ENCODE measurements around the gene RCHY1.
"Not testable (repeated sequence)": the region's sequence is repeated elsewhere in the genome, so short reads cannot be mapped to it uniquely, and the experiment has no call there.

Gene RCHY1

DNA sequence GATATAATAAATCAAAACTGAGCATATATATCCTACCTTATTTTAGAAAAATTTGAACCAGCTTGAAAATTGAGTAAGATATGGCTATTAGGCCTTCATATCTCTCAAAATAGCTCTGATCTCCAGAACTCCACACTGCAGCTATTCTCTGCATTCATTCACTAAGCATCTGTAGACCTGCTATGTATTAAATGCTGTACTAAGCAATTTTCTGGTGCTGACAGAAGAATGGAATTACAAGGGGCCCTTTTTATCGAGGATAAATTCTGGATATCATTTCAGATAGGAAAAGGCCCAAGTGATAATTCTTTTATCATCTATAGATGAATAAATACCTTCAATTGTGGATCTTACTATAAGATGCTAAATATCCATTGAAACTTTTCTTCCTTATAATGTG is 1.9 kb upstream of the RCHY1 start:
- DNase-seq (ENCODE audit: low read depth in 2 of 2) = no peak

DNA sequence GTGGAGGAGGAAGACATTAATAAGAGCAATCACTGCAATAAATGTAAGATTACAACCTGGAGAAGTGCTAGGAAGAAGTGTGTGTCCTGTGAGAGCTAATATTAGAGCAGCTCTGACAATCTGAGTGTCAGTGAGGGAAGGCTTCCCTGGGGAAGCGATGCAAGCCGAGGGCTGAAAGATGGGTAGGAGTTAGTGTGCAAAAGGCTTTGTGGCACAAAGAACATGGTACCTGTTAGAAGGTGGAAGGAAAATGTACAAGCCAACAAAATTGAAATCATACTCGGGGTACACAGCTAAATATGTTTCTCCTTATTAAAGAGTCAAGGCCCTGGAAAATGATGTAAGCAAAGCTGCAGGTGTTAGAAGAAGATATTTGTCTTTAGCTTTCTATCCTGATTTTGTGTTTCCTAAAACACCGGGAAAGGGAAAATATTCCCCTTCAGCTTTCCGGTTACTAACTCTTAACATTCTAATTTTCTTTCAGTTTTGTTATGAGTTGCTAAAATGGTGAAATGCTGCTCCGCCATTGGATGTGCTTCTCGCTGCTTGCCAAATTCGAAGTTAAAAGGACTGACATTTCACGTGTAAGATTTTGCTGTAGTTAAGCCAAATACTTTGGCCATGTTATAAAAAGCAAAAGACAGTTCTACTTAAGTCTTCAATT is 878 bp upstream of the RCHY1 start:
- no peak for DNase-seq (ENCODE audit: low read depth in 2 of 2)

DNA sequence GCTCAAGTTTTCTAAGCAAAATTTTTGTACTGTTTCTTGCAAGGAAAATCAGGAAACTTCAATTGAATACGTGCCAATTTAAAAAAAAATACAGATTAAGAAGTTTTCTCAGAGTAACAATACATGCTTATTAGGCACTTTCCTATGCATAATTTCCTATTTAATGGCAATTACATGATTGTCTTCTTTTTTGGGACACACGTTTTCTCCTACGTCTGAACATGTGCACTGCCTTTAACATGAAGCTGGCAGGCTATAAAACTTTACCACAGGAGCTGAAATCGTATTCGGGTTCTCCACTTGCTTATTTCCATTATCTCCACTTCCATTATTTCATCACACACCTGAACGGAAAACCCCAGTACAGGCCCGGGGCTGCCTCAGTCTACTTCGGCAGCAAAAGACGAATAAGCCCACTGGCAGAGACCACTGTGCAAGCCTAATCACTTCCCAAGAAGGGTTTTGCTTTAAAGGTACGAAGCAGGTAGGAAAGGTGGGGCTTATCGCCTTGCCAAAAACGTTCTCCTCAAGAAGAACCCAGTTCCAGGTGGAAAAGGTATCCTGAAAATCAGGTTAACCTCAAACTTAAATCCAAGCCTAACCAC is 575 bp downstream of the RCHY1 start:
- DNase-seq (ENCODE audit: low read depth in 2 of 2) = no peak

DNA sequence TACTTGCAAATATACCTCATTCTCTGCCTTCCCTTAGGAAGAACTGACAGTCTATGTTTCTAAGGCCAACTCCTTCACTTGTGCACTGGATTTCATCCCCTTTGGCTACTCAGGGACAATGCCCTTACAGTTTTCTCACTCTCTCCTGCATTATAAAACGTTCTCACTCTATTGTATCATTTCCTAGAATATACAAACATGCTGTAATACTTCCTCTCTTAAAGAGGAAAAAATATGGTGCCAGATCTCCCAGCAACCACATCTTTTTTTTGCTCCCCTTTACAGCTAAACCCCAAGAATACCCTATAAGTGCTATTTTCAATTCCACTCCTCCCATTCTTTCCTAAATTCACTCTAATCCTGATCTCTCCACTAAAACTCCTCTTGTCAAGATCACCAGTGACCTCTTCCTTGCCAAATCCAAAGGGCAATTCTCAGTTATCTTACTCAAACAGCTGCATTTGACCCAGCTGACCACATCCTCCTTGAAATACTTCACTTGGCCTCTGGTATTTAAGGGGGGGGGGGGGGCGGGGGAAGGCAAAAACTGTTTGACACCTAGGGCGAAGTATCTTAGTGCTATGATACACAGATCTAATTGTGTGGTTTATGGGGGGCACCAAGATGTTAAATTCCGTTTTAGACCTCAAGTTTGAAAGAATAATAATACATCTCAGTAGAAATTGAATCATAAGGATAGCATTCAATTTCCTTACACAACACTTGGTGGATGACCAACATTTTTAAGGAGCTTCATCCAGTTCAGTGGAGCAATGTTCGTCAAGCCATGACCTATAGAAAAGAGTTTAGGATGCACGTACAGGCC is 1.6 kb downstream of the RCHY1 start:
- DNase-seq (ENCODE audit: low read depth in 2 of 2) = no peak

DNA sequence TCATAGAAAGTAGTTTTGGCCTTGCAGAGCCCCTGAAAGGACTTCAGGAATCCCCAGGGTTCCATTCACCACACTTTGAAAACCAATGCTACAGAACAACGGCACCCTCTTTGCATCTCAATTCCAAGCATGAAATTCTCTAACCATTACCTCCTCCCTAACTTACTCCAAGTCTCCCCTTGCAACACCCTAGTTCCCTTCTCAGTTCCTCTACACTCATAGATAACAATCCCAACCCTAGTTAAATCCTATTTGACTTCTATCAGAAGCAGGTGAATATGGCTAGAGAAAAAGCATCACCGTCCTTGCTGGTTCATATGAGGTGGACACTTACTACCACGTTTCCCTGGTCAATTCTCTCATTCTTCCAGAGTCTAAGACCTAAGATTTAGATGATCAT is 2.4 kb downstream of the RCHY1 start:
- DNase-seq (ENCODE audit: low read depth in 2 of 2) = no peak

DNA sequence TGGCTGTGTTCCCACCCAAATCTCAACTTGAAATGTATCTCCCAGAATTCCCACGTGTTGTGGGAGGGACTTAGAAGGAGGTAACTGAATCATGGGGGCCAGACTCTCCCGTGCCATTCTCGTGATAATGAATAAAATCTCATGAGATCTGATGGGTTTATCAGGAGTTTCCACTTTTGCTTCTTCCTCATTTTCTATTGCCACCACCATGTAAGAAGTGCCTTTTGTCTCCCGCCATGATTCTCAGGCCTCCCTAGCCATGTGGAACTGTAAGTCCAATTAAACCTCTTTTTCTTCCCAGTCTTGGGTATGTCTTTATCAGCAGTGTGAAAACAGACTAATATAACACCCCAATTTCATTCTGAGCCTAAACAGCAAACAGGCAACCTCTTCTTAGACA is 4.6 kb downstream of the RCHY1 start:
- DNase-seq (ENCODE audit: low read depth in 2 of 2) = not testable (repeated sequence)

DNA sequence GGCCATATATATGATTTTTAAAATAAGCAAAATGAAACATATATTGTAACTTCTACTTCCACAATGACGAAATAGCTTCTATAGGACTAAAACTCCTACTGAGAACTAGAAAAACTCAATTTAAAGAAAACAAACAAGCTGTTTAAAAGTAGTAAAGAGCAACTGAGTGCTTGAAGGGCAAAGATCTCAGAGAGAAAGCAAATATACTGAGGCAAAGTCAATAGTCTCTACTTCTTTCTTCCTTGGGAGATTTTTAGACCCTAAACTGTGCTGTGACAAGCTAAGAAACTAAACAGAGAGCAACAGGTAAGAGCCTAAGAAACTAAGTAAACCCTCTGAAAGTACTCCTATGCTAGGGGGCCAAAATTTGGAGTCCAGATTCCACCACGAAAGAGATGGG is 8.6 kb downstream of the RCHY1 start:
- DNase-seq (ENCODE audit: low read depth in 2 of 2) = no peak

DNA sequence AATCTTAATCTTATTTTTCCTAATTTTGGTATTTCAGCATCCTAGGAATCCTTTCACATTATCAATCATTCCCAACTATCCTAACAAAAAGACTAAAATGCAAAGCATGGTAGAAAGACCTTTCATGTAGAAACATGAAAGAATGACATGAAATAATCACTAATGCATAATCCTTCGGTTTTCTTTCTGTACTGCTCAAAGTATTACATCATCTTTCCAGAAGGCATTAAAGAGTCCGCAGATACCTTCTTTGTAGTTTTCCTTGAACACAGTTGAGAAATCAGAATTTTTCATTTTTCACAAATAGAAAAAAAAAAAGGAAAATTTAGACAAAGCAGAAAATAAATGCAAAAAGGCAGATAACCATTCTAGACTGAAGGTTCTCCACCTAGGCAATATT is 11.5 kb downstream of the RCHY1 start:
- DNase-seq (ENCODE audit: low read depth in 2 of 2) = no peak

DNA sequence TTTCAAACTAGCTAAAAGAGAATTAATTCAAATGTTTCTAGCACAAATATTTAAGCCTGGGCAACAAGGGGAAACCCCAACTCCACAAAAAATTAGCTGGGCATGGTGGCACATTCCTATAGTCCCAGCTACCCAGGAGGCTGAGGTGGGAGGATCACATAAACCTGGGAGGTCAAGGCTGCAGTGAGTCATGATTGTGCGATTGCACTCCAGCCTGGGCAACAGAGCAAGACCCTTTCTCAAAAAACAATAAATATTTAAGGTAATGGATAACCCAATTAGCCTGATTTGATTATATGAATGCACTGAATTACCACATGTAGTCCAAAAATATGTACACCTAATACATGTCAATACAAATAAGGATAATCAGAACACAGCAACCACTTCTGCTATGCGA is 14.3 kb downstream of the RCHY1 start:
- no peak for DNase-seq (ENCODE audit: low read depth in 2 of 2)

DNA sequence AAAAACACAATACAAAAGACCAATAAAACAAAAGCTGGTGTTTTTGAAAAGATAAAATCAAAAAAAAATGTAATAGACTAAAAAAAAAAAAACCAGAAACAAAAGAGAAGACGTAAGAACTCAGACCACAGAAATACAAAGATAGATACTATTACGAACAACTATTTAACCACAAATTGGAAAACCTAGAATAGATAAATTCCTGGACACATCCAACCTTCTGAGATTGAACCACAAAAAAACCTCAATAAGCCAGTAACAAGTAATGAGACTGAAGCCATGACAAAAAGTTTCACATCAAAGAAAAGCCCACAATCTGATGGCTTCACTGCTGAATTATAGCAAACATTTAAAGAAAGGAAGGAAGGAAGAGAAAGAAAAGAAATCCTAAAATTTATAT is 16.2 kb downstream of the RCHY1 start:
- DNase-seq (ENCODE audit: low read depth in 2 of 2) = no peak

DNA sequence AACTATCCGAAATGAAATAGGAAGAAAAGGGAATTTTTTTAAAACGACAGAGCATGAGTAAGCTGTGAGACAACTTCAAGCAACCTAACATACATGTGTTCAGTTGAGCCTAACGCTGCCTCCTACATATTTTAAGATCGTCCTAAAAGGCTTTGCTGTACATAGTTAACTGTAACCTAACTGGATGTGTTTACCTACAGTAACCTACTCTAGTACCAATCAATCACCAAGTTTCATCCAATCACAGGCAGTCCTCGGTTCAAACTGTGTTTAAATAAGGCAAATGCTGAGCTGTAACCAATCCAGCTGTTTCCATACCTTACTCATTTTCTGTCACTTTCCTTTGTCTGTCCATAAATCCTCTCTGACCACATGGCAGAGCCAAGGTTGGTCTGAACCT is 17.1 kb downstream of the RCHY1 start:
- DNase-seq (ENCODE audit: low read depth in 2 of 2) = no peak

DNA sequence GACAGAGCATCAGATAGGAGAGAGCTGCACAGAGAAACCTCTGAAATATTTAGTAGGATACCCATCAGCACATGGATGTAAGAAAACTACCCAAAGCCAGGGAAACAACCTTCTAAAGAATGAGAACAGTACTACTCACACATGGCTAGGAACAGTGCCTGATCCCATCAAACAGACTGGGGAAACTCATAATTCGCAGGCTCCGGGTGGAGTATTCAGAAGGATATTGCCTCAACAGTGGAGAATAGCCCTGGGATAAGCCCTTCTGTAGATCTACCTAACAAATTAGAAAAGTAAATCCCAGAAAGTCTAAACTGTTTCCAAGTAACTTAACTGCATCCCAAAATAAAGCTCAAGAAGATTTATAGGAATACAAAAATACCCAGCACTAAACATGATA is 17.8 kb downstream of the RCHY1 start:
- no peak for DNase-seq (ENCODE audit: low read depth in 2 of 2)

DNA sequence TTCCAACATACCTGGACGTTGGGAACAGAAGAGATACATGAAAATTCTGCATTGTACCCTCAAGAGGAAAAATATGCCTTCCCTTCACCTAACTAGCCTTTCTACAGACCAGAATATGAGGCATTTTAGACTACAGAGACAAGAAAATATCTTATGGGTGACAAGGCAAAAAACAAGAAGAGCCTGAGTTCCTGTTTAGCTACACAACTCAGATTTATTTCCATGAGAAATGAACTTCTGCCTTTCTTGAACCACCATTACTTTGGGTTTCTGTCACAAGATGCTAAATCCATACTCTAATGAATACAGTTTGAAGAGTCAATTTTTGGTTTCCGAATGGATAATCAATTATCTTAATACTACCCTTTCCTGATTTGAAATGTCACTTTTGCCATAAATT is 18.7 kb downstream of the RCHY1 start:
- no peak for DNase-seq (ENCODE audit: low read depth in 2 of 2)

DNA sequence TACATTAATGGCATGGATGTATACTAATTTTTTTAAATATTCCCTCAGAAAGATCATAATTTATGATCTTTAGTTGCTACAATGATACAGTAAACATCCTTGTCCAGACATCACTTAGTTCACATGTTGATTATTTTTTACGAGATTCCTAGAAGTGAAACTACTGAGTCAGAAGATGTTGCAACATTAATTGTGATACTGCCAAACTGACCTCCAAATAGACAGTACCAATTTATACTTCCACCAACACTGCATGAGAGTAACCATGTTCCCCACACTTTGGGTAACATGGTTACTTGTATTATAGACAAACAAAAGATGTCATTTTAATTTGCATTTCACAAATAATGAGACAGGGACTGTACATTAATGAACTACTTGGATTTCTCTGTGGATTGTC is 19.6 kb downstream of the RCHY1 start:
- no peak for DNase-seq (ENCODE audit: low read depth in 2 of 2)

DNA sequence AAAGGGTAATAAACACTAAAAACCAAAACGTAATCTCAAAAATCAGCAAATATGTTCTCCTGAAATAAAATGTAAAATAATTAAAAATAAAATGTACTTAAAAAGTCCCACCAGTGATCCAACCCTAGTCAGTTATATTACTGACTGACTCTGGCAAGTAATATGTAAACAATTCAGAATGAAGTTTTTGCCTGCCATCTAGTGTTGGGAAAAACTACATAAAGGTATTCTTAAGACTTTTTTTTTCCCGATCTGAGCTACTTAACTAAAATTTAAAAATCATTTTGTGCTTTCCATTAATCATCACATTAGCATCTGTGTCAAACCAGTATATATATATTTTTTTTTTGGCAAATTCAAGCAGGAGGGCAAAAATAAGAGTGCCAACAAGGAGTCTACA is 24.0 kb downstream of the RCHY1 start:
- no peak for DNase-seq (ENCODE audit: low read depth in 2 of 2)

DNA sequence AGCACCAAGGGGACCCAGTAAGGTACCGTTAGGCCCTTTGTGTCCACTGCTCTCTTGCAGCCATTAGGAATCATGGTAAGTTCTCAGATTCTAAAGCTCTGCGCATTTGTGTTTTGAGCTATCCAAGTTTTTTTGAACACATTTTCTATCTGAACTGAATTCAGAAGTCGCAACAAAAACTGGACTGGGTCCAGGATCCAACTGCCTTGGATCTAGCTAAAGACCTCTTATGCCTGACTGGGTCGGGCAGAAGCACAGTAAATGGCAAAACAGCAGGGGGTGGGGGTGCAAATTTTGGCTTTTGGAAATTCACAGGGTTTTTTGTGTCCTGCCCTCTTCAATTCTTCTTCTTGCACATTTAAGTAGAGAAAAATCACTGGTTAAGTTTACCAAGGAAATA is 30.0 kb downstream of the RCHY1 start:
- no peak for DNase-seq (ENCODE audit: low read depth in 2 of 2)

DNA sequence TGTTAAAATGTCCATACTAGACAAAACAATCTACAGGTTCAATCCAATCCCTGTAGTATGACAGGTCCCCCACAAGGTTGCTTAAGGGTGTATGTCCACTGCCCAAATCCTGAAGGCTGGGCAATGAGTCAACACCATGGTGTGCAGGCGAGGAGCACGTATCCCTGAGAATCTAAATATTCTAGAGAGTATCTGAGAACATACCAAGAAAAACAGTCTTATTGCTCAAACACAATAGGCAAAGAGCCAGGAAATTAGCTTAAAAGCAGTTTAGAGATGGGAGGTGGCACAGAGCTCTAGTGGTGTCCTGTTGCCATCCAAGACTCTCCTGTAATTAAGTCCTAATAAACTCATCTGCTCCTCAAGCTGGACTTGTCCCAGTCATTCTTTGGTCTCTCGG is 37.0 kb downstream of the RCHY1 start:
- DNase-seq (ENCODE audit: low read depth in 2 of 2) = no peak

DNA sequence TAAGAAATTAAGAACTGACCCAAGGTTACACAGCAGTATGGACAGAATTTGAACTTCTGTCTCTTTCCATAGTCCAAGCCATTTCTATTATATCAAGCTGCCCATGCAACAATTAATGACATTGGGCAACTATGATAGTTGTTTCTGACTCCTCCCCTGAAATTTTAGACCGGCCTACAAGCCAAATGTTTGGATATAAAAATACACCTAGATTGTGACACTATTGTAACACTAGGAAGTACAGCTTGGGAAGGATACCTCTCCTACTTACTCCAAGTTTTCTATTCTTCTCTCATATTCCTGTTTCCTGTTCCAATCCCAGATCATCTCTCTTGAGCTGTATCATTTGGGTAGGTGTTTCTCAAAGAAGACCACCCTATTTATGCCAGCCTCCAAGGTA is 43.5 kb downstream of the RCHY1 start:
- DNase-seq (ENCODE audit: low read depth in 2 of 2) = no peak

DNA sequence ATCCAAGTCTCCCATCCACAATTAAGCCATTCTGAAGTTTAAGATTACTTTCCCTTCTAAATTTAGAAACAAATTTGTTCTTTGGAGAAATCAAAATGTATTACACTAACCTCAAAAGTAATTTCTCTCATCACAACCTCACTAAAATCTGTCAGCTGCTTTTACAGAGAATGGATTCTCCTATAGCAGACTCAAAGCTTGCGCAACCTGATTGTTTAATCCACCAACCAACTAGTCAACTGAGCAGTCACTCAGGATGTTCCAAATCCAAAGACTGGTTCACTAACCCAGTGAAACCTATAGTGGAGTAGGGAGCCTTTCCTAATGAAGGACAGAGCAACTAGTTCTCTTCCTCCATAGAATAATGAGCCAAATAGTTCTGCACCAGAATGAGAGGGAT is 44.3 kb downstream of the RCHY1 start:
- no peak for DNase-seq (ENCODE audit: low read depth in 2 of 2)

DNA sequence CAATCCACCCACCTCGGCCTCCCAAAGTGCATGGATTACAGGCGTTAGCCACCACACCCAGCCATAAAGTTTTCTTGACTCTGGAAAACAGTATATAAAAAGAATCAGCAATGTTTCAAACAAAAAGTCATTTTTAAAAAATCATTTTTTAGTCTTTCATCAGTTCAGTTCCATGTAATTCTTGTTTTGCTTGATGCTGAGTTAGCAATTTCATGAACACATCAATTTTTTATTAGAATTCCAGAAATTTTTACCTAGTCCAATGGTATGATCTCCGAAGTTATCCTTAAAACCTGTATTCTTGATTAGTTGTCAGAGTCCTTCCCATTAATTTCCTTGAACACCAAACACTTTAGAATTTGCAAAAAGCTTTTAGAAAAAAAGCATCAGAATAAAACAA is 56.8 kb downstream of the RCHY1 start:
- no peak for DNase-seq (ENCODE audit: low read depth in 2 of 2)

DNA sequence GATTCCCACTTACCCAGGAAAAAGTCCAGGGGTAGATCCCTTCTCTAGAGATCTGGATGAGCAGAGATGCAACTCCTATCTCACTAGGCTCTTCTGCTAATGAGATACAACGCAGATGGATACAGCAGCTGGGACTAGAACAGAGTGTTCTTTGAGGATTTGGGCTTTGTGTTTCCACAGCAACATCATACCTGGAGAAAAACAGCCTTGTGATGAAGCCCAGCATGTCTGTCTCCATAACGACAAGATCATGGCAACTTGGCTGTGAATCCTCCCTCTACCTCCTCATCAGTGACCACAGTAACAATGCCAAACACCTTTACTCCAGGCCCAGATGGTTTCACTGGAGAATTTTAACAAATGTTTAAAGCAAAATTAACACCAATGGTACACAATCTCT is 80.1 kb downstream of the RCHY1 start:
- no peak for DNase-seq (ENCODE audit: low read depth in 2 of 2)

DNA sequence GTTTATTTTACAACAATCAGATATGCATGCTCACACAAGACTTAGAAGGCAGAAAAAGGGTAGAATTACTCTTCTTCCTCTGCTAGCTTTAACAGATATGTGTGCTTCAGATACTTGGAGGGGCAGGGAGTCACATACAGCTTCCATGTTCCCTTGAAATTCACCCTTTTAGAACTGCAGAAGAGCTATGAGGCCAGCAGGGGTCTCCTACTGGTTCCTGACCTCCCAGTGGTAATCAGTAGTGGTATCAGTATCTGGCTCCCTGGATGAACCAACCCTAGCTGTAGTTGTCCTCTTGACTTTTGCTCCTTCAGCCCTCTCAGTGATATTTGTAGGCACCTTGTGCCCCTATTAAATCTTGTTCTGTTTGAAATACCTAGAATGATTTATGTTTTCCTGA is 81.5 kb downstream of the RCHY1 start:
- no peak for DNase-seq (ENCODE audit: low read depth in 2 of 2)

DNA sequence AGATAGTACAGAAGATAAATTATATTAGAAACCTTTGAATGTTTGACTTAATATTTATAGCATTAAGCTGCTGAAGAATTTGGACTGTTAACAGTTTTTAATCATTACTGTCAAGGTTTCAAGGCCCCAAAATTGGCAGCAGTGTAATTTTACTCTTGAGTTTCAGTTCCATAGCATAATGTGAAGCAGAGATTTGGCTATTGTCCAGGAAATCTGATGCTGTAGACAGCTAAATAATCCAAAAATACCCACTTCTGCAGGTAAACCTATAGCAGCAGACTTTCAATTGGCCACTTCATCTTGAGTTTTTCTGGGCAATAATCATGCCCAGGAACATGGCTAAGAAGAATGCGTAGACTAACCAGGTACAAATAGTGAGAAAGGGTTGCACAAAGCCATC is 85.0 kb downstream of the RCHY1 start:
- no peak for DNase-seq (ENCODE audit: low read depth in 2 of 2)
